Keratinocyte (primary cell): ENCODE measurements around the gene ARHGAP35. TPM values are rescaled to one million over a fixed set of nuclear protein-coding genes. Genes with fewer than 3 reads are reported as not detected.
"Not testable (repeated sequence)": the region's sequence is repeated elsewhere in the genome, so short reads cannot be mapped to it uniquely, and the experiment has no call there.

Experiments
- DNase-seq: peaks from one replicate; pipeline ENCODE4 v3.0.0-alpha.2; 2011; ENCODE audit warnings: low read depth, missing footprints, low spot score
- FAIRE-seq: peaks from 2 replicates; lab custom pipeline; 2011; peaks lifted over from hg19 to GRCh38; lab: Jason Lieb, UNC
- H2AFZ ChIP-seq: 2 replicates; pipeline ENCODE4 v1.6.0; 2012; ENCODE audit warnings: low read length, control low read depth, inconsistent platforms; ENCODE audit not compliant: control insufficient read depth
- H3K27ac ChIP-seq: 2 replicates; pipeline ENCODE4 v1.5.1; 2011; ENCODE audit warnings: low read length; ENCODE audit not compliant: control insufficient read depth, insufficient read depth
- H3K27me3 ChIP-seq: 3 replicates; pipeline ENCODE4 v1.6.0; 2011; ENCODE audit warnings: low read length; ENCODE audit not compliant: control insufficient read depth, insufficient read depth; ENCODE audit errors: extremely low read depth
- H3K36me3 ChIP-seq, 2 experiments: 2 replicates in 1 of 2; 3 replicates in 1 of 2; pipeline ENCODE4 v1.5.1; 2011; ENCODE audit warnings: low read length in 2 of 2, mild to moderate bottlenecking in 1 of 2; ENCODE audit not compliant: control insufficient read depth in 2 of 2, insufficient read depth in 2 of 2; ENCODE audit errors: extremely low read depth in 1 of 2
- H3K4me1 ChIP-seq: 3 replicates; pipeline ENCODE4 v1.5.1; 2011; ENCODE audit warnings: low read length; ENCODE audit not compliant: control insufficient read depth, insufficient read depth; ENCODE audit errors: extremely low read depth
- H3K4me2 ChIP-seq: 3 replicates; pipeline ENCODE4 v1.6.0; 2011; ENCODE audit warnings: low read depth, low read length; ENCODE audit not compliant: control insufficient read depth, insufficient read depth; ENCODE audit errors: extremely low read depth
- H3K4me3 ChIP-seq, 3 experiments: fragments of 200-600 bp in 1 of 3; sonication (generic) in 1 of 3; 2 replicates in 2 of 3; 3 replicates in 1 of 3; pipeline ENCODE4 v1.5.1; 2011 to 2016; ENCODE audit warnings: low read length in 3 of 3, mild to moderate bottlenecking in 3 of 3, control low read depth in 2 of 3, inconsistent platforms in 1 of 3, low read depth in 1 of 3, mixed read lengths in 1 of 3, mixed run types in 1 of 3, moderate library complexity in 1 of 3; ENCODE audit not compliant: control insufficient read depth in 2 of 3, insufficient read depth in 2 of 3; ENCODE audit errors: extremely low read depth in 1 of 3
- H3K79me2 ChIP-seq: 2 replicates; pipeline ENCODE4 v1.6.0; 2012; ENCODE audit warnings: low read length; ENCODE audit not compliant: control insufficient read depth, insufficient read depth
- H3K9ac ChIP-seq: 3 replicates; pipeline ENCODE4 v1.6.0; 2011; ENCODE audit warnings: low read length; ENCODE audit not compliant: control insufficient read depth, insufficient read depth; ENCODE audit errors: extremely low read depth
- H3K9me1 ChIP-seq: 3 replicates; pipeline ENCODE4 v1.6.0; 2011; ENCODE audit warnings: low read length; ENCODE audit not compliant: control insufficient read depth, insufficient read depth; ENCODE audit errors: extremely low read depth
- H3K9me3 ChIP-seq: 2 replicates; pipeline ENCODE4 v1.5.1; 2012; ENCODE audit warnings: low read depth, low read length; ENCODE audit not compliant: control insufficient read depth
- H4K20me1 ChIP-seq: 3 replicates; pipeline ENCODE4 v1.6.0; 2011; ENCODE audit warnings: low read length; ENCODE audit not compliant: control insufficient read depth, insufficient read depth; ENCODE audit errors: extremely low read depth
- CTCF ChIP-seq, 3 experiments: IDR thresholded peaks in 1 of 3; conservative IDR thresholded peaks in 1 of 3; optimal IDR thresholded peaks in 1 of 3; 2 replicates in 2 of 3; 3 replicates in 1 of 3; pipeline versions ENCODE3 to v1.5.1; 2011; ENCODE audit warnings: low read length in 3 of 3, mild to moderate bottlenecking in 3 of 3, moderate library complexity in 2 of 3, control low read depth in 1 of 3, inconsistent platforms in 1 of 3; ENCODE audit not compliant: insufficient read depth in 2 of 3; ENCODE audit errors: extremely low read depth in 1 of 3
- EZH2 ChIP-seq: IDR thresholded peaks from one replicate; pipeline ENCODE4 v1.6.1; 2012; ENCODE audit warnings: inconsistent platforms, mild to moderate bottlenecking, low read length, moderate library complexity
- dilution Hi-C: fragments of 300-500 bp; cut with MboI; formaldehyde crosslinking; loops from one replicate; pipeline ENCODE4 v1.7.0; 2020; ENCODE audit warnings: low sequenced_read_pairs; ENCODE audit not compliant: extremely low pct_ligation_motif_present
- polyA plus RNA-seq, 5 experiments: library from polyadenylated mRNA; depleted of rRNA in 3 of 5; stranded (reverse) in 3 of 5; stranded (forward) in 1 of 5; unstranded in 1 of 5; fragments of >200 nt; gene quantifications; 1 replicate in 1 of 5; 2 replicates in 3 of 5; 3 replicates in 1 of 5; pipeline versions ENCODE4 v1.2.1 to v1.2.3, GENCODE V29; 2011 to 2012; ENCODE audit warnings: missing spikeins in 2 of 5, low read depth in 1 of 5, low replicate concordance in 1 of 5

The ARHGAP35 gene
- polyA plus RNA-seq, 1 donor (not counting 4 experiments of a cell fraction or from before 2014, with no cell fraction given): 19.5 TPM

- DNase-seq (no peak), FAIRE-seq (no peak)
- peaks cover 94% of the 10 kb centered on the region for H3K79me2 ChIP-seq
- peaks cover 3% of the 10 kb centered on the region for H4K20me1 ChIP-seq
- no peak overlapping the region for H3K27ac ChIP-seq
- H3K4me2 ChIP-seq: peak overlapping the region; percentile 31
- H3K9ac ChIP-seq: no peak overlapping the region
- H3K27me3 ChIP-seq: no peaks in the 10 kb centered on the region
- H2AFZ ChIP-seq: no peak overlapping the region
- TF ChIP-seq CTCF (optimal IDR thresholded peaks at IDR 0.05 in 1 of 3, IDR thresholded peaks at IDR 0.05 in 1 of 3, conservative IDR thresholded peaks at IDR 0.05 in 1 of 3; ENCODE audit: extremely low read depth in 1 of 3, insufficient read depth in 2 of 3, low read length in 3 of 3) (no peak), EZH2 (no peak)
- H3K4me1 ChIP-seq: peaks cover 46% of the 10 kb centered on the region
- dilution Hi-C loops: no loop called here
- peaks cover 0 to 7% of the 10 kb centered on the region in 2 experiments for H3K36me3 ChIP-seq
- no peaks in the 10 kb centered on the region for H3K9me3 ChIP-seq
- no peak overlapping the region for H3K4me3 ChIP-seq
- peaks cover 6% of the 10 kb centered on the region for H3K9me1 ChIP-seq
These were observed 6.4 kb downstream of the ARHGAP35 start for GRCh38 chr19:46867170-46867569.

GRCh38 chr19:46868025-46868802 is 7.4 kb downstream of the ARHGAP35 start:
- H3K36me3 ChIP-seq: peaks cover 0 to 7% of the 10 kb centered on the region in 2 experiments
- H3K4me1 ChIP-seq: peaks cover 38% of the 10 kb centered on the region
- H3K27me3 ChIP-seq: no peaks in the 10 kb centered on the region
- H3K4me3 ChIP-seq: no peak overlapping the region
- no peak overlapping the region for H2AFZ ChIP-seq
- no peaks in the 10 kb centered on the region for H4K20me1 ChIP-seq
- peaks cover 91% of the 10 kb centered on the region for H3K79me2 ChIP-seq
- FAIRE-seq (no peak), DNase-seq (no peak)
- H3K9me1 ChIP-seq: peaks cover 6% of the 10 kb centered on the region
- TF ChIP-seq EZH2: no peak
- TF ChIP-seq CTCF (optimal IDR thresholded peaks at IDR 0.05 in 1 of 3, IDR thresholded peaks at IDR 0.05 in 1 of 3, conservative IDR thresholded peaks at IDR 0.05 in 1 of 3; ENCODE audit: extremely low read depth in 1 of 3, insufficient read depth in 2 of 3, low read length in 3 of 3): no peak
- H3K9me3 ChIP-seq: no peaks in the 10 kb centered on the region
- H3K27ac ChIP-seq: no peak overlapping the region
- H3K9ac ChIP-seq: no peak overlapping the region
- dilution Hi-C loops: no loop called here
- H3K4me2 ChIP-seq: peak overlapping the region; percentile 17

GRCh38 chr19:46871173-46871572 is 10.4 kb downstream of the ARHGAP35 start:
- FAIRE-seq, dilution Hi-C loops: not testable (repeated sequence)

More at GRCh38 chr19:46871173-46871572, 10.4 kb downstream of the ARHGAP35 start:
- not testable (repeated sequence) for H3K36me3 ChIP-seq, H3K27me3 ChIP-seq, DNase-seq, H2AFZ ChIP-seq, H3K4me3 ChIP-seq, H3K9ac ChIP-seq, H3K27ac ChIP-seq, H3K4me2 ChIP-seq, H4K20me1 ChIP-seq, H3K9me3 ChIP-seq, H3K9me1 ChIP-seq
- H3K4me1 ChIP-seq: peaks cover 51% of the 10 kb centered on the region
- peaks cover 68% of the 10 kb centered on the region for H3K79me2 ChIP-seq
